SK-N-SH (cell line): ENCODE results near the gene DUS4L.

Experiments
- CHD2 ChIP-seq: fragments of 150-350 bp; IDR thresholded peaks from 2 replicates; pipeline ENCODE4 v1.6.1; 2018; ENCODE audit warnings: low read length; ENCODE audit not compliant: partially characterized antibody
- EP300 ChIP-seq, 2 experiments: IDR thresholded peaks; 2 replicates each; pipeline versions ENCODE4 v1.4.0 to v1.6.1; 2012; ENCODE audit warnings: borderline replicate concordance in 1 of 2, low read depth in 1 of 2, low read length in 1 of 2
- FOXJ3 ChIP-seq: sonication (generic); formaldehyde crosslinking; IDR thresholded peaks from 2 replicates; pipeline ENCODE4 v1.5.1; 2020; ENCODE audit warnings: mild to moderate bottlenecking, missing genetic modification reagents
- NFIC ChIP-seq: IDR thresholded peaks from 2 replicates; pipeline ENCODE4 v1.4.0; 2012; ENCODE audit warnings: borderline replicate concordance
- POLR2AphosphoS5 ChIP-seq: IDR thresholded peaks from 2 replicates; pipeline ENCODE4 v1.6.1; 2012; ENCODE audit warnings: low read depth, low read length
- REST ChIP-seq: IDR thresholded peaks from 2 replicates; pipeline ENCODE4 v1.6.1; 2012; ENCODE audit warnings: mild to moderate bottlenecking, low read depth, low read length, moderate library complexity
- SIN3A ChIP-seq: IDR thresholded peaks from 2 replicates; pipeline ENCODE4 v1.6.1; 2012; ENCODE audit warnings: low read depth, mild to moderate bottlenecking, low read length, moderate library complexity, borderline replicate concordance
- TAF1 ChIP-seq: IDR thresholded peaks from 2 replicates; pipeline ENCODE4 v1.6.1; 2012; ENCODE audit warnings: low read depth, mild to moderate bottlenecking, low read length, moderate library complexity, borderline replicate concordance
- YY1 ChIP-seq: IDR thresholded peaks from 2 replicates; pipeline ENCODE4 v1.4.0; 2012; ENCODE audit warnings: low read depth, mild to moderate bottlenecking
- TF ChIP-seq, protein P1 (sequence below): fragments of 200-600 bp; sonication (generic); IDR thresholded peaks from 2 replicates; pipeline ENCODE4 v1.6.1; 2017; ENCODE audit warnings: antibody characterized with exemption, mild to moderate bottlenecking, moderate library complexity
- TF ChIP-seq, protein P2 (sequence below): IDR thresholded peaks from 2 replicates; pipeline ENCODE4 v1.4.0; 2012; ENCODE audit warnings: low read depth, borderline replicate concordance
- TF ChIP-seq, protein P3 (sequence below): IDR thresholded peaks from 2 replicates; pipeline ENCODE4; 2012

DNA sequence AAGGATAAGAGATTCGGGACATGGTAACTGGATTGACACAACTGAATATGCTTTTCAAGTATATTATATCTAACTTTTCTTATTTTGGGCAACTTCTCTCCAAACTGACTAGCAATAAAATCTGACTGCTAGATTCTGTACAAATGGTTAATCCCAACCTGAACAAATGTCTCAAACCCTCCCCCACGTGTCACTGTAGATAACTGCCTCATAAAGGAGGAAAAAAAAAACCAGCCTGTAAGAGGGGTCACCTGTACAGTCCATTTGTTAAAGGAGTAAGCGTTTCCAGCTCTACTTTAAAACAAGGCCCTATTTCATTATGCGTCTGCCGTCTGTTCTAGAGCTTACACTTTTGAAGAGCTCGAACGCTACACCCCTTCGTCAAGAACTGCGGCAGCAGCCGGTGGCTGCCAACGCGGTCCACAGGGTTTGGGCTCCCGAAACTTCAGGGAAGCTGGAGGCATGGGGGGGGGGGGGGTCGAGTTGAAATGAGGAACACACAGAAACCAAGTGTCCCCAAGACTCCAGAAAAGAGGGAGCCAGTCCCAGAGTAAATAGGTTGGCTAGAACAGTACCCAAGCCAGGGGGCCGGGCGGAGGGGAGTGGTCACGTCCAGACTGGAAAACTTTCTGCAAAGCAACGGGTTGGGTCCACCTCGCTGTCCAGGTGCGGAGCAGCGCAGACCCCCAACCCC is 543 bp upstream of the DUS4L start:
- TF ChIP-seq, protein P1, sequence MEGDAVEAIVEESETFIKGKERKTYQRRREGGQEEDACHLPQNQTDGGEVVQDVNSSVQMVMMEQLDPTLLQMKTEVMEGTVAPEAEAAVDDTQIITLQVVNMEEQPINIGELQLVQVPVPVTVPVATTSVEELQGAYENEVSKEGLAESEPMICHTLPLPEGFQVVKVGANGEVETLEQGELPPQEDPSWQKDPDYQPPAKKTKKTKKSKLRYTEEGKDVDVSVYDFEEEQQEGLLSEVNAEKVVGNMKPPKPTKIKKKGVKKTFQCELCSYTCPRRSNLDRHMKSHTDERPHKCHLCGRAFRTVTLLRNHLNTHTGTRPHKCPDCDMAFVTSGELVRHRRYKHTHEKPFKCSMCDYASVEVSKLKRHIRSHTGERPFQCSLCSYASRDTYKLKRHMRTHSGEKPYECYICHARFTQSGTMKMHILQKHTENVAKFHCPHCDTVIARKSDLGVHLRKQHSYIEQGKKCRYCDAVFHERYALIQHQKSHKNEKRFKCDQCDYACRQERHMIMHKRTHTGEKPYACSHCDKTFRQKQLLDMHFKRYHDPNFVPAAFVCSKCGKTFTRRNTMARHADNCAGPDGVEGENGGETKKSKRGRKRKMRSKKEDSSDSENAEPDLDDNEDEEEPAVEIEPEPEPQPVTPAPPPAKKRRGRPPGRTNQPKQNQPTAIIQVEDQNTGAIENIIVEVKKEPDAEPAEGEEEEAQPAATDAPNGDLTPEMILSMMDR, result no peak
- TF ChIP-seq FOXJ3 (CRISPR knock-in tag) (no peak; the same call in 1 of the 2 replicates), SIN3A (no peak), EP300 (IDR thresholded peaks at IDR 0.05; ENCODE audit: borderline replicate concordance in 1 of 2, low read depth in 1 of 2, low read length in 1 of 2) (no peak), YY1 (no peak), TAF1 (no peak), POLR2AphosphoS5 (no peak), CHD2 (no peak), REST (no peak), NFIC (no peak)
- TF ChIP-seq, protein P2, sequence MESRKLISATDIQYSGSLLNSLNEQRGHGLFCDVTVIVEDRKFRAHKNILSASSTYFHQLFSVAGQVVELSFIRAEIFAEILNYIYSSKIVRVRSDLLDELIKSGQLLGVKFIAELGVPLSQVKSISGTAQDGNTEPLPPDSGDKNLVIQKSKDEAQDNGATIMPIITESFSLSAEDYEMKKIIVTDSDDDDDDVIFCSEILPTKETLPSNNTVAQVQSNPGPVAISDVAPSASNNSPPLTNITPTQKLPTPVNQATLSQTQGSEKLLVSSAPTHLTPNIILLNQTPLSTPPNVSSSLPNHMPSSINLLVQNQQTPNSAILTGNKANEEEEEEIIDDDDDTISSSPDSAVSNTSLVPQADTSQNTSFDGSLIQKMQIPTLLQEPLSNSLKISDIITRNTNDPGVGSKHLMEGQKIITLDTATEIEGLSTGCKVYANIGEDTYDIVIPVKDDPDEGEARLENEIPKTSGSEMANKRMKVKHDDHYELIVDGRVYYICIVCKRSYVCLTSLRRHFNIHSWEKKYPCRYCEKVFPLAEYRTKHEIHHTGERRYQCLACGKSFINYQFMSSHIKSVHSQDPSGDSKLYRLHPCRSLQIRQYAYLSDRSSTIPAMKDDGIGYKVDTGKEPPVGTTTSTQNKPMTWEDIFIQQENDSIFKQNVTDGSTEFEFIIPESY, result no peak
- TF ChIP-seq, protein P3, sequence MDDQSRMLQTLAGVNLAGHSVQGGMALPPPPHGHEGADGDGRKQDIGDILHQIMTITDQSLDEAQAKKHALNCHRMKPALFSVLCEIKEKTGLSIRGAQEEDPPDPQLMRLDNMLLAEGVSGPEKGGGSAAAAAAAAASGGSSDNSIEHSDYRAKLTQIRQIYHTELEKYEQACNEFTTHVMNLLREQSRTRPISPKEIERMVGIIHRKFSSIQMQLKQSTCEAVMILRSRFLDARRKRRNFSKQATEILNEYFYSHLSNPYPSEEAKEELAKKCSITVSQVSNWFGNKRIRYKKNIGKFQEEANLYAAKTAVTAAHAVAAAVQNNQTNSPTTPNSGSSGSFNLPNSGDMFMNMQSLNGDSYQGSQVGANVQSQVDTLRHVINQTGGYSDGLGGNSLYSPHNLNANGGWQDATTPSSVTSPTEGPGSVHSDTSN, result no peak
